ENCODE data around the gene GALNT13. TPM values are rescaled to one million over a fixed set of nuclear protein-coding genes. Genes with fewer than 3 reads are reported as not detected.

The GALNT13 gene
- total and polyA plus RNA-seq, 10 of the 15 experiments (the other 5 are each of a cell fraction or from before 2014, with no cell fraction given) = 0.04 TPM; not detected in 9

- Histone ChIP-seq H3K27me3 (replicated peaks in 1 of 2; ENCODE audit: control insufficient read depth in 2 of 2, insufficient read depth in 2 of 2, low read length in 1 of 2) (no peaks in the 10 kb centered on the region), H3K9me3 (replicated peaks; ENCODE audit: control insufficient read depth, insufficient read depth, low read length) (no peaks in the 10 kb centered on the region), H3K4me1 (ENCODE audit: control insufficient read depth, insufficient read depth, low read length) (no peaks in the 10 kb centered on the region), H2AFZ (ENCODE audit: control insufficient read depth, low read depth, low read length) (no peak overlapping the region), H3K27ac (ENCODE audit: control insufficient read depth, insufficient read depth) (no peak overlapping the region), H3K4me2 (ENCODE audit: control insufficient read depth, insufficient read depth) (no peak overlapping the region), H3K79me2 (ENCODE audit: control insufficient read depth, insufficient read depth, low read length) (no peaks in the 10 kb centered on the region), H3K9ac (ENCODE audit: control insufficient read depth, insufficient read depth, low read length) (no peak overlapping the region), H4K20me1 (ENCODE audit: control insufficient read depth, insufficient read depth) (no peaks in the 10 kb centered on the region), H3K4me3 (no peak overlapping the region), H3K36me3 (ENCODE audit: control insufficient read depth in 2 of 2, insufficient read depth in 2 of 2, low read length in 1 of 2) (no peaks in the 10 kb centered on the region)
- in situ Hi-C loops (cut with MboI) (no loop called here), intact Hi-C loops (cut with micrococcal nuclease; ENCODE audit: unreplicated experiment) (no loop called here)
- no peak for DNase-seq (ENCODE audit: low read depth, low spot score)
- 0% methylated on average over 1 of the region's 1 CpG for WGBS (ENCODE audit: insufficient coverage, insufficient replicate concordance, low lambda C conversion rate, missing lambda C conversion rate)
- ChIA-PET CTCF (interaction anchor here (0.9 kb wide), 1 partner anchor 115 kb away, joined by 3 read pairs; no protein-coding TSS in a partner anchor), POLR2A (no interaction called here), SMC1A (ENCODE audit: uncharacterized antibody, unreplicated experiment) (interaction anchor here (1.1 kb wide), 1 partner anchor 9 kb away, joined by 3 read pairs; no protein-coding TSS in a partner anchor), RAD21 (ENCODE audit: unreplicated experiment) (interaction anchor here (0.6 kb wide), 1 partner anchor 88 kb away, joined by 3 read pairs; no protein-coding TSS in a partner anchor)
- TF ChIP-seq BCL3 (IDR thresholded peaks at IDR 0.05; ENCODE audit: borderline replicate concordance, insufficient read depth, low read depth, low read length, poor library complexity, severe bottlenecking) (no peak), POLR2AphosphoS2 (IDR thresholded peaks at IDR 0.05; ENCODE audit: low read depth, low read length) (no peak), WRNIP1 (IDR thresholded peaks at IDR 0.05; ENCODE audit: borderline replicate concordance, low read depth, low read length) (no peak), SMARCA5 (IDR thresholded peaks at IDR 0.05) (no peak), LARP7 (IDR thresholded peaks at IDR 0.05) (no peak), YY1 (IDR thresholded peaks at IDR 0.05; ENCODE audit: low read depth, low read length) (no peak), SRF (IDR thresholded peaks at IDR 0.05; ENCODE audit: low read depth in 2 of 2, low read length in 2 of 2) (no peak), STAT1 (conservative IDR thresholded peaks at IDR 0.05) (no peak), ZNF24 (IDR thresholded peaks at IDR 0.05) (no peak), ASH2L (IDR thresholded peaks at IDR 0.05; ENCODE audit: borderline replicate concordance, low read depth) (no peak), FOXK2 (IDR thresholded peaks at IDR 0.05) (no peak), NFYA (IDR thresholded peaks at IDR 0.05; ENCODE audit: borderline replicate concordance, low read depth, low read length) (no peak)
- TF ChIP-seq, protein P1, sequence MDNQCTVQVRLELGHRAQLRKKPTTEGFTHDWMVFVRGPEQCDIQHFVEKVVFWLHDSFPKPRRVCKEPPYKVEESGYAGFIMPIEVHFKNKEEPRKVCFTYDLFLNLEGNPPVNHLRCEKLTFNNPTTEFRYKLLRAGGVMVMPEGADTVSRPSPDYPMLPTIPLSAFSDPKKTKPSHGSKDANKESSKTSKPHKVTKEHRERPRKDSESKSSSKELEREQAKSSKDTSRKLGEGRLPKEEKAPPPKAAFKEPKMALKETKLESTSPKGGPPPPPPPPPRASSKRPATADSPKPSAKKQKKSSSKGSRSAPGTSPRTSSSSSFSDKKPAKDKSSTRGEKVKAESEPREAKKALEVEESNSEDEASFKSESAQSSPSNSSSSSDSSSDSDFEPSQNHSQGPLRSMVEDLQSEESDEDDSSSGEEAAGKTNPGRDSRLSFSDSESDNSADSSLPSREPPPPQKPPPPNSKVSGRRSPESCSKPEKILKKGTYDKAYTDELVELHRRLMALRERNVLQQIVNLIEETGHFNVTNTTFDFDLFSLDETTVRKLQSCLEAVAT (IDR thresholded peaks at IDR 0.05) = no peak
- TF ChIP-seq, protein P2, sequence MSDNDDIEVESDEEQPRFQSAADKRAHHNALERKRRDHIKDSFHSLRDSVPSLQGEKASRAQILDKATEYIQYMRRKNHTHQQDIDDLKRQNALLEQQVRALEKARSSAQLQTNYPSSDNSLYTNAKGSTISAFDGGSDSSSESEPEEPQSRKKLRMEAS (IDR thresholded peaks at IDR 0.05; ENCODE audit: low read depth, low read length) = no peak
- TF ChIP-seq, protein P3, sequence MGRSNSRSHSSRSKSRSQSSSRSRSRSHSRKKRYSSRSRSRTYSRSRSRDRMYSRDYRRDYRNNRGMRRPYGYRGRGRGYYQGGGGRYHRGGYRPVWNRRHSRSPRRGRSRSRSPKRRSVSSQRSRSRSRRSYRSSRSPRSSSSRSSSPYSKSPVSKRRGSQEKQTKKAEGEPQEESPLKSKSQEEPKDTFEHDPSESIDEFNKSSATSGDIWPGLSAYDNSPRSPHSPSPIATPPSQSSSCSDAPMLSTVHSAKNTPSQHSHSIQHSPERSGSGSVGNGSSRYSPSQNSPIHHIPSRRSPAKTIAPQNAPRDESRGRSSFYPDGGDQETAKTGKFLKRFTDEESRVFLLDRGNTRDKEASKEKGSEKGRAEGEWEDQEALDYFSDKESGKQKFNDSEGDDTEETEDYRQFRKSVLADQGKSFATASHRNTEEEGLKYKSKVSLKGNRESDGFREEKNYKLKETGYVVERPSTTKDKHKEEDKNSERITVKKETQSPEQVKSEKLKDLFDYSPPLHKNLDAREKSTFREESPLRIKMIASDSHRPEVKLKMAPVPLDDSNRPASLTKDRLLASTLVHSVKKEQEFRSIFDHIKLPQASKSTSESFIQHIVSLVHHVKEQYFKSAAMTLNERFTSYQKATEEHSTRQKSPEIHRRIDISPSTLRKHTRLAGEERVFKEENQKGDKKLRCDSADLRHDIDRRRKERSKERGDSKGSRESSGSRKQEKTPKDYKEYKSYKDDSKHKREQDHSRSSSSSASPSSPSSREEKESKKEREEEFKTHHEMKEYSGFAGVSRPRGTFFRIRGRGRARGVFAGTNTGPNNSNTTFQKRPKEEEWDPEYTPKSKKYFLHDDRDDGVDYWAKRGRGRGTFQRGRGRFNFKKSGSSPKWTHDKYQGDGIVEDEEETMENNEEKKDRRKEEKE (IDR thresholded peaks at IDR 0.05) = no peak
- TF ChIP-seq, protein P4, sequence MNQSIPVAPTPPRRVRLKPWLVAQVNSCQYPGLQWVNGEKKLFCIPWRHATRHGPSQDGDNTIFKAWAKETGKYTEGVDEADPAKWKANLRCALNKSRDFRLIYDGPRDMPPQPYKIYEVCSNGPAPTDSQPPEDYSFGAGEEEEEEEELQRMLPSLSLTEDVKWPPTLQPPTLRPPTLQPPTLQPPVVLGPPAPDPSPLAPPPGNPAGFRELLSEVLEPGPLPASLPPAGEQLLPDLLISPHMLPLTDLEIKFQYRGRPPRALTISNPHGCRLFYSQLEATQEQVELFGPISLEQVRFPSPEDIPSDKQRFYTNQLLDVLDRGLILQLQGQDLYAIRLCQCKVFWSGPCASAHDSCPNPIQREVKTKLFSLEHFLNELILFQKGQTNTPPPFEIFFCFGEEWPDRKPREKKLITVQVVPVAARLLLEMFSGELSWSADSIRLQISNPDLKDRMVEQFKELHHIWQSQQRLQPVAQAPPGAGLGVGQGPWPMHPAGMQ (IDR thresholded peaks at IDR 0.05; ENCODE audit: borderline replicate concordance) = no peak
- BruUV-seq (replicated peaks) = no TSS peak
- no peak for ATAC-seq
- no peak for FAIRE-seq
Observed at GRCh38 chr2:154480521-154480920, 608.8 kb downstream of the GALNT13 start.

Data from GM12878 (cell line).